ENCODE results near the gene PRKAG2.

DNA sequence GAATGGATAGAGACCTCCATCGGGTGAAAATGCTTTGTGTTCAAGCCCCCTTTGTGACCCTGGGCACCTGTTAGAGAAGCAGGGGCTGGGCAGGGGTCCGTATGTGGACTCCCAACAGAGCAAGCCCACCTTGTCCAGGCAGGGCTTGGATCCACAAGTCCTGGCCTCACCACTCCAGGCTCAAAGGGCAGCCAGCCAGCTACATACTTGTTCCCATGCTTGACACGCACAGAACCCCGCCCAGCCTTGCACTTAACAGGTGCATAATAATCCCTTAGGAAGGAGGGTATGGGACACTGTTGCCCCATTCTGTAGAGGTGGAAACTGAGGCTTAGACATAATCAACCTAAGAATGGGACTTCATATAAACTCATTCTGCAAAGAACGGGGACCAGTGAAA, 160.6 kb downstream of the PRKAG2 start:
- TF ChIP-seq EZH2 (IDR thresholded peaks at IDR 0.05; ENCODE audit: insufficient read depth, poor library complexity, severe bottlenecking): no peak
- no peak for TF ChIP-seq EZH2phosphoT487 (IDR thresholded peaks at IDR 0.05; ENCODE audit: insufficient read depth, low read depth)
